HCT116 (cell line): ENCODE measurements around the gene FAM110C. TPM values are rescaled to one million over a fixed set of nuclear protein-coding genes. Genes with fewer than 3 reads are reported as not detected.
"Not testable (repeated sequence)": the region's sequence is repeated elsewhere in the genome, so short reads cannot be mapped to it uniquely, and the experiment has no call there.

ENCODE experiments used
- ATAC-seq: fragments of 200-7000 bp; cut with Tn5 transposase; 2 replicates; pipeline ENCODE4 v1.9.1; 2020; ENCODE audit warnings: mild to moderate bottlenecking, moderate library complexity
- BruUV-seq: library from RNA; stranded (reverse); fragments of 400-500 nt; replicated peaks from 2 replicates; lab custom pipeline; 2021; lab: Mats Ljungman, UMichigan
- CTCF ChIA-PET: fragments of 300-600 bp; sonication (Branson Sonifier 250); formaldehyde crosslinking; loops from one replicate; lab custom pipeline; 2021; ENCODE audit warnings: antibody characterized with exemption; lab: Charles Lee
- POLR2A ChIA-PET: fragments of 300-600, 350-600 bp; sonication (Branson Sonifier 250); formaldehyde crosslinking; loops from one replicate; lab custom pipeline; 2021; ENCODE audit warnings: antibody characterized with exemption; lab: Charles Lee
- RAD21 ChIA-PET, 2 experiments: fragments of 300-600 bp; sonication (Branson Sonifier 250); formaldehyde crosslinking; loops; one replicate each; lab custom pipeline; 2023; ENCODE audit warnings: low total read pairs in 2 of 2; ENCODE audit not compliant: uncharacterized antibody in 2 of 2, unreplicated experiment in 2 of 2, low non-redundant PET in 1 of 2; lab: Charles Lee
- DNase-seq: peaks from one replicate; pipeline ENCODE4 v3.0.0-alpha.2; 2010; ENCODE audit warnings: low read depth, low spot score
- H2AFZ ChIP-seq: fragments of 200-600 bp; shearing (Covaris generic), sonication (generic); 2 replicates; pipeline ENCODE4 v1.6.1; 2017; ENCODE audit warnings: low read depth, mixed run types, mixed read lengths, antibody characterized with exemption, low read length; ENCODE audit not compliant: poor library complexity, severe bottlenecking
- H3K27ac ChIP-seq: 2 replicates; pipeline ENCODE4 v1.5.1; 2012; ENCODE audit warnings: low read depth, low read length
- H3K27me3 ChIP-seq: fragments of 200-600 bp; sonication (generic); 2 replicates; pipeline ENCODE4 v1.6.1; 2016; ENCODE audit warnings: mixed run types, low read length, mixed read lengths; ENCODE audit not compliant: insufficient read depth
- H3K36me3 ChIP-seq, 2 experiments: fragments of 200-500 bp in 1 of 2; fragments of 200-600 bp in 1 of 2; sonication (Bioruptor generic) in 1 of 2; sonication (generic) in 1 of 2; 2 replicates each; pipeline versions ENCODE4 v1.5.1 to v1.6.1; 2014 to 2016; ENCODE audit warnings: low read length in 2 of 2, inconsistent platforms in 1 of 2, mixed read lengths in 1 of 2, mixed run types in 1 of 2; ENCODE audit not compliant: insufficient read depth in 2 of 2, control insufficient read depth in 1 of 2
- H3K4me1 ChIP-seq, 2 experiments: fragments of 200-600 bp in 1 of 2; sonication (generic) in 1 of 2; 2 replicates each; pipeline versions ENCODE4 v1.5.1 to v1.6.1; 2012 to 2017; ENCODE audit warnings: low read length in 2 of 2, inconsistent platforms in 1 of 2, mild to moderate bottlenecking in 1 of 2, mixed read lengths in 1 of 2, mixed run types in 1 of 2, moderate library complexity in 1 of 2; ENCODE audit not compliant: insufficient read depth in 2 of 2, control insufficient read depth in 1 of 2
- H3K4me2 ChIP-seq: fragments of 200-600 bp; sonication (generic); 2 replicates; pipeline ENCODE4 v1.6.1; 2017; ENCODE audit warnings: mixed run types, low read length, mixed read lengths
- H3K4me3 ChIP-seq, 2 experiments: fragments of 200-600 bp in 1 of 2; sonication (generic) in 1 of 2; replicated peaks in 1 of 2; 2 replicates each; pipeline ENCODE4 v1.5.1; 2011 to 2016; ENCODE audit warnings: low read length in 2 of 2, control low read depth in 1 of 2, low read depth in 1 of 2, mild to moderate bottlenecking in 1 of 2, mixed read lengths in 1 of 2, mixed run types in 1 of 2
- H3K79me2 ChIP-seq: fragments of 200-600 bp; sonication (generic); 2 replicates; pipeline ENCODE4 v1.6.1; 2017; ENCODE audit warnings: mild to moderate bottlenecking, mixed run types, low read length, moderate library complexity, mixed read lengths; ENCODE audit not compliant: insufficient read depth
- H3K9ac ChIP-seq: fragments of 200-600 bp; sonication (generic); 2 replicates; pipeline ENCODE4 v1.6.1; 2016; ENCODE audit warnings: low read length, mixed read lengths
- H3K9me2 ChIP-seq: fragments of 200-600 bp; sonication (generic), shearing (Covaris generic); 2 replicates; pipeline ENCODE4 v1.6.1; 2017; ENCODE audit warnings: mixed run types, mild to moderate bottlenecking, moderate library complexity; ENCODE audit not compliant: insufficient read depth
- H3K9me3 ChIP-seq, 2 experiments: fragments of 200-500 bp in 1 of 2; fragments of 200-600 bp in 1 of 2; sonication (Bioruptor generic) in 1 of 2; sonication (generic) in 1 of 2; 2 replicates each; pipeline ENCODE4 v1.6.1; 2014 to 2017; ENCODE audit warnings: low read length in 2 of 2, mixed read lengths in 2 of 2, inconsistent platforms in 1 of 2, low read depth in 1 of 2, mild to moderate bottlenecking in 1 of 2, mixed run types in 1 of 2, moderate library complexity in 1 of 2; ENCODE audit not compliant: control insufficient read depth in 1 of 2, insufficient read depth in 1 of 2
- H4K20me1 ChIP-seq: fragments of 200-600 bp; sonication (generic), shearing (Covaris generic); 2 replicates; pipeline ENCODE4 v1.6.1; 2017; ENCODE audit warnings: mixed run types, mild to moderate bottlenecking, moderate library complexity; ENCODE audit not compliant: insufficient read depth
- CBX3 ChIP-seq: IDR thresholded peaks from 2 replicates; pipeline ENCODE4 v1.6.1; 2012; ENCODE audit warnings: low read depth
- CTCF ChIP-seq, 3 experiments: fragments of 200-600 bp in 1 of 3; sonication (generic) in 1 of 3; IDR thresholded peaks in 2 of 3; conservative IDR thresholded peaks in 1 of 3; 2 replicates each; pipeline ENCODE4 v1.5.1; 2012 to 2017; ENCODE audit warnings: low read depth in 2 of 3, low read length in 2 of 3, antibody characterized with exemption in 1 of 3, borderline replicate concordance in 1 of 3, control low read depth in 1 of 3, mild to moderate bottlenecking in 1 of 3, mixed read lengths in 1 of 3, mixed run types in 1 of 3, moderate library complexity in 1 of 3; ENCODE audit not compliant: insufficient read depth in 1 of 3
- POLR2A ChIP-seq: IDR thresholded peaks from 2 replicates; pipeline ENCODE4 v1.7.0; 2011; ENCODE audit warnings: borderline replicate concordance; ENCODE audit not compliant: insufficient read depth, insufficient read length; ENCODE audit errors: extremely low read depth
- RAD21 ChIP-seq: IDR thresholded peaks from 2 replicates; pipeline ENCODE4 v1.6.1; 2012; ENCODE audit warnings: low read depth, mild to moderate bottlenecking
- TCF7L2 ChIP-seq: IDR thresholded peaks from 2 replicates; pipeline ENCODE4 v1.7.0; 2011; ENCODE audit warnings: borderline replicate concordance, inconsistent platforms; ENCODE audit not compliant: insufficient read depth, insufficient read length; ENCODE audit errors: extremely low read depth
- intact Hi-C: fragments of 100-400 bp; cut with micrococcal nuclease; formaldehyde crosslinking; loops from 2 replicates; pipeline ENCODE4 v1.10.0; 2022
- total RNA-seq: library from RNA; stranded (reverse); gene quantifications from one replicate; pipeline ENCODE4 v1.2.1, GENCODE V29; 2021; ENCODE audit not compliant: unreplicated experiment

The FAM110C gene
- total RNA-seq, 1 experiment from 2014 or later, result 20.3 TPM

- not testable (repeated sequence) for H3K79me2 ChIP-seq, DNase-seq
Observed at GRCh38 chr2:15916-16315, 30.4 kb downstream of the FAM110C start.

GRCh38 chr2:11248-11941, 34.9 kb downstream of the FAM110C start:
- no peaks in the 10 kb centered on the region for H3K4me1 ChIP-seq
- CTCF ChIA-PET, result interaction anchor here (1.0 kb wide), 1 partner anchor 131 kb away, joined by 7 read pairs; no protein-coding TSS in a partner anchor
- POLR2A ChIA-PET, result no interaction called here
- no TSS peak for BruUV-seq
- RAD21 ChIA-PET, result no interaction called here
- no peak overlapping the region for H3K4me3 ChIP-seq
- H3K9me3 ChIP-seq, result no peaks in the 10 kb centered on the region; a peak in 1 of 4 replicates
- peak; percentile 75 for DNase-seq
- no peak overlapping the region for H3K27ac ChIP-seq
- no peak overlapping the region for H3K9ac ChIP-seq
- H3K9me2 ChIP-seq, result no peaks in the 10 kb centered on the region
- intact Hi-C loops, result no loop called here
- peak; percentile 95 to 99 (median 99) for TF ChIP-seq CTCF (IDR thresholded peaks at IDR 0.05 in 2 of 3, conservative IDR thresholded peaks at IDR 0.05 in 1 of 3; ENCODE audit: borderline replicate concordance in 1 of 3, insufficient read depth in 1 of 3, low read depth in 2 of 3, low read length in 2 of 3)
- peak; percentile 57 for TF ChIP-seq RAD21
- peak; percentile 80 for TF ChIP-seq CBX3
- TF ChIP-seq POLR2A, result no peak
- TF ChIP-seq TCF7L2, result peak; percentile 43
- no peaks in the 10 kb centered on the region for H3K79me2 ChIP-seq
- no peak overlapping the region for H3K4me2 ChIP-seq
- no peaks in the 10 kb centered on the region for H3K36me3 ChIP-seq
- ATAC-seq, result peak; percentile 94
- H4K20me1 ChIP-seq, result no peaks in the 10 kb centered on the region
- no peaks in the 10 kb centered on the region for H3K27me3 ChIP-seq
- no peak overlapping the region for H2AFZ ChIP-seq

More at GRCh38 chr2:15916-16315, 30.4 kb downstream of the FAM110C start:
- H3K36me3 ChIP-seq, H3K27me3 ChIP-seq, H3K9me2 ChIP-seq, ATAC-seq, H3K9ac ChIP-seq, H4K20me1 ChIP-seq, H3K9me3 ChIP-seq, BruUV-seq, H3K4me3 ChIP-seq, H3K27ac ChIP-seq, POLR2A ChIA-PET, H2AFZ ChIP-seq, intact Hi-C loops, H3K4me1 ChIP-seq, H3K4me2 ChIP-seq: not testable (repeated sequence)
- ChIA-PET CTCF (interaction anchor here (2.1 kb wide), 1 partner anchor 126 kb away, joined by 15 read pairs; no protein-coding TSS in a partner anchor), RAD21 (interaction anchor here in 1 of 2 experiments (0.6 to 2.7 kb wide), 2 partner anchors 31 to 126 kb away, joined by 4 to 7 read pairs; no protein-coding TSS in a partner anchor)
